GM12878 (cell line): ENCODE results near the gene PDE10A.

Experiments used
- CHD4 ChIP-seq: fragments of 200-600 bp; sonication (generic); IDR thresholded peaks from 2 replicates; pipeline ENCODE4 v1.6.1; 2016; ENCODE audit warnings: mild to moderate bottlenecking
- EP300 ChIP-seq, 2 experiments: fragments of 150-350 bp in 1 of 2; IDR thresholded peaks; 2 replicates each; pipeline ENCODE4 v1.6.1; 2011 to 2012; ENCODE audit warnings: low read depth in 2 of 2, low read length in 2 of 2, borderline replicate concordance in 1 of 2, improper control_type of control experiment in 1 of 2, inconsistent platforms in 1 of 2; ENCODE audit not compliant: control insufficient read depth in 1 of 2
- HDAC2 ChIP-seq: fragments of 200-600 bp; sonication (generic); IDR thresholded peaks from 2 replicates; pipeline ENCODE4 v1.6.1; 2017
- IRF4 ChIP-seq: IDR thresholded peaks from 2 replicates; pipeline ENCODE4 v1.6.1; 2011; ENCODE audit warnings: low read depth, low read length
- JUND ChIP-seq: IDR thresholded peaks from 2 replicates; pipeline ENCODE4 v1.6.1; 2012; ENCODE audit warnings: low read depth, mild to moderate bottlenecking, low read length, improper control_type of control experiment, moderate library complexity
- POLR2A ChIP-seq: IDR thresholded peaks from 2 replicates; pipeline ENCODE4 v1.6.1; 2011; ENCODE audit warnings: low read depth, mild to moderate bottlenecking, low read length
- SMC3 ChIP-seq: IDR thresholded peaks from 2 replicates; pipeline ENCODE4 v1.6.1; 2011; ENCODE audit warnings: low read length, improper control_type of control experiment, borderline replicate concordance
- TBL1XR1 ChIP-seq: IDR thresholded peaks from 2 replicates; pipeline ENCODE4 v1.6.1; 2012; ENCODE audit warnings: low read depth, low read length, improper control_type of control experiment
- TF ChIP-seq, protein P1 (sequence below), 3 experiments: IDR thresholded peaks in 2 of 3; conservative IDR thresholded peaks in 1 of 3; 2 replicates each; pipeline ENCODE4 v1.5.1; 2011; ENCODE audit warnings: low read depth in 3 of 3, low read length in 3 of 3, mild to moderate bottlenecking in 3 of 3, control low read depth in 2 of 3, moderate library complexity in 2 of 3, inconsistent platforms in 1 of 3, mixed read lengths in 1 of 3; ENCODE audit not compliant: control insufficient read depth in 2 of 3, insufficient read depth in 1 of 3; ENCODE audit errors: extremely low read depth in 1 of 3
- TF ChIP-seq, protein P2 (sequence below): fragments of 450-650 bp; IDR thresholded peaks from 2 replicates; pipeline ENCODE4 v1.6.1; 2016; ENCODE audit warnings: mild to moderate bottlenecking, moderate library complexity, borderline replicate concordance

DNA sequence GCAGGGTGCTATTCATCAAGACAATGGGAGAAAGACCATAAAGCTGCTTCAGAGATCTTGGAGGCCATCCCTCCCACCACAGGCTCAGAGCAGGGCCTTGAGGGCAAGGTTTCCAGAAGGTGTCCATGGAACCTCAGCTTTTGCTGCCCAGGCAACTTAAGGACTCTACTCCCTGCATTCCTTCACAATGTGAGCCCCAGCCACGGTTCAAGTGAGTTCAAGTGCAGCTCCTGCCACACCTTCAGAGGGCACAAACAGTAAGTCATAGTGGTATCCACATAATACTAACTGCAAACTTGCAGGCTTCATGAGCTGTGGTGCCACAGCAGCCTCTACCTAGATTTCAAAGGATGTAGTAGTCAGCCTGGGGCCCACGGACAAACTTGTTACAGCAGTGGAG is 209.6 kb downstream of the PDE10A start:
- TF ChIP-seq, protein P1, sequence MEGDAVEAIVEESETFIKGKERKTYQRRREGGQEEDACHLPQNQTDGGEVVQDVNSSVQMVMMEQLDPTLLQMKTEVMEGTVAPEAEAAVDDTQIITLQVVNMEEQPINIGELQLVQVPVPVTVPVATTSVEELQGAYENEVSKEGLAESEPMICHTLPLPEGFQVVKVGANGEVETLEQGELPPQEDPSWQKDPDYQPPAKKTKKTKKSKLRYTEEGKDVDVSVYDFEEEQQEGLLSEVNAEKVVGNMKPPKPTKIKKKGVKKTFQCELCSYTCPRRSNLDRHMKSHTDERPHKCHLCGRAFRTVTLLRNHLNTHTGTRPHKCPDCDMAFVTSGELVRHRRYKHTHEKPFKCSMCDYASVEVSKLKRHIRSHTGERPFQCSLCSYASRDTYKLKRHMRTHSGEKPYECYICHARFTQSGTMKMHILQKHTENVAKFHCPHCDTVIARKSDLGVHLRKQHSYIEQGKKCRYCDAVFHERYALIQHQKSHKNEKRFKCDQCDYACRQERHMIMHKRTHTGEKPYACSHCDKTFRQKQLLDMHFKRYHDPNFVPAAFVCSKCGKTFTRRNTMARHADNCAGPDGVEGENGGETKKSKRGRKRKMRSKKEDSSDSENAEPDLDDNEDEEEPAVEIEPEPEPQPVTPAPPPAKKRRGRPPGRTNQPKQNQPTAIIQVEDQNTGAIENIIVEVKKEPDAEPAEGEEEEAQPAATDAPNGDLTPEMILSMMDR (IDR thresholded peaks at IDR 0.05 in 2 of 3, conservative IDR thresholded peaks at IDR 0.05 in 1 of 3; ENCODE audit: control insufficient read depth in 2 of 3, extremely low read depth in 1 of 3, insufficient read depth in 1 of 3, low read depth in 3 of 3, low read length in 3 of 3) = no peak
- TF ChIP-seq CHD4 (no peak), JUND (no peak), IRF4 (no peak), TBL1XR1 (no peak), POLR2A (no peak), SMC3 (no peak), HDAC2 (no peak), EP300 (IDR thresholded peaks at IDR 0.05; ENCODE audit: borderline replicate concordance in 1 of 2, control insufficient read depth in 1 of 2, low read depth in 2 of 2, low read length in 2 of 2) (no peak)
- TF ChIP-seq, protein P2, sequence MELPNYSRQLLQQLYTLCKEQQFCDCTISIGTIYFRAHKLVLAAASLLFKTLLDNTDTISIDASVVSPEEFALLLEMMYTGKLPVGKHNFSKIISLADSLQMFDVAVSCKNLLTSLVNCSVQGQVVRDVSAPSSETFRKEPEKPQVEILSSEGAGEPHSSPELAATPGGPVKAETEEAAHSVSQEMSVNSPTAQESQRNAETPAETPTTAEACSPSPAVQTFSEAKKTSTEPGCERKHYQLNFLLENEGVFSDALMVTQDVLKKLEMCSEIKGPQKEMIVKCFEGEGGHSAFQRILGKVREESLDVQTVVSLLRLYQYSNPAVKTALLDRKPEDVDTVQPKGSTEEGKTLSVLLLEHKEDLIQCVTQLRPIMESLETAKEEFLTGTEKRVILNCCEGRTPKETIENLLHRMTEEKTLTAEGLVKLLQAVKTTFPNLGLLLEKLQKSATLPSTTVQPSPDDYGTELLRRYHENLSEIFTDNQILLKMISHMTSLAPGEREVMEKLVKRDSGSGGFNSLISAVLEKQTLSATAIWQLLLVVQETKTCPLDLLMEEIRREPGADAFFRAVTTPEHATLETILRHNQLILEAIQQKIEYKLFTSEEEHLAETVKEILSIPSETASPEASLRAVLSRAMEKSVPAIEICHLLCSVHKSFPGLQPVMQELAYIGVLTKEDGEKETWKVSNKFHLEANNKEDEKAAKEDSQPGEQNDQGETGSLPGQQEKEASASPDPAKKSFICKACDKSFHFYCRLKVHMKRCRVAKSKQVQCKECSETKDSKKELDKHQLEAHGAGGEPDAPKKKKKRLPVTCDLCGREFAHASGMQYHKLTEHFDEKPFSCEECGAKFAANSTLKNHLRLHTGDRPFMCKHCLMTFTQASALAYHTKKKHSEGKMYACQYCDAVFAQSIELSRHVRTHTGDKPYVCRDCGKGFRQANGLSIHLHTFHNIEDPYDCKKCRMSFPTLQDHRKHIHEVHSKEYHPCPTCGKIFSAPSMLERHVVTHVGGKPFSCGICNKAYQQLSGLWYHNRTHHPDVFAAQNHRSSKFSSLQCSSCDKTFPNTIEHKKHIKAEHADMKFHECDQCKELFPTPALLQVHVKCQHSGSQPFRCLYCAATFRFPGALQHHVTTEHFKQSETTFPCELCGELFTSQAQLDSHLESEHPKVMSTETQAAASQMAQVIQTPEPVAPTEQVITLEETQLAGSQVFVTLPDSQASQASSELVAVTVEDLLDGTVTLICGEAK = no peak
